WI38 (cell line): ENCODE data around the gene TSN.

Experiments used
- H3K4me3 ChIP-seq: 2 replicates; pipeline ENCODE4 v1.5.1; 2011; ENCODE audit warnings: low read depth, mild to moderate bottlenecking, control low read depth, low read length
- CTCF ChIP-seq: IDR thresholded peaks from 2 replicates; pipeline ENCODE4 v1.5.1; 2012; ENCODE audit warnings: low read depth, mild to moderate bottlenecking, control low read depth, low read length

Gene TSN

GRCh38 chr2:121754851-121755236 is 607 bp upstream of the TSN start:
- H3K4me3 ChIP-seq, result peak overlapping the region; percentile 100
- no peak for TF ChIP-seq CTCF

- no peak for TF ChIP-seq CTCF
- H3K4me3 ChIP-seq, result no peak overlapping the region
Measured at GRCh38 chr2:121764681-121765228, 9.3 kb downstream of the TSN start.

- H3K4me3 ChIP-seq, result no peak overlapping the region
- no peak for TF ChIP-seq CTCF
Measured at GRCh38 chr2:121766624-121767023, 11.2 kb downstream of the TSN start.

DNA sequence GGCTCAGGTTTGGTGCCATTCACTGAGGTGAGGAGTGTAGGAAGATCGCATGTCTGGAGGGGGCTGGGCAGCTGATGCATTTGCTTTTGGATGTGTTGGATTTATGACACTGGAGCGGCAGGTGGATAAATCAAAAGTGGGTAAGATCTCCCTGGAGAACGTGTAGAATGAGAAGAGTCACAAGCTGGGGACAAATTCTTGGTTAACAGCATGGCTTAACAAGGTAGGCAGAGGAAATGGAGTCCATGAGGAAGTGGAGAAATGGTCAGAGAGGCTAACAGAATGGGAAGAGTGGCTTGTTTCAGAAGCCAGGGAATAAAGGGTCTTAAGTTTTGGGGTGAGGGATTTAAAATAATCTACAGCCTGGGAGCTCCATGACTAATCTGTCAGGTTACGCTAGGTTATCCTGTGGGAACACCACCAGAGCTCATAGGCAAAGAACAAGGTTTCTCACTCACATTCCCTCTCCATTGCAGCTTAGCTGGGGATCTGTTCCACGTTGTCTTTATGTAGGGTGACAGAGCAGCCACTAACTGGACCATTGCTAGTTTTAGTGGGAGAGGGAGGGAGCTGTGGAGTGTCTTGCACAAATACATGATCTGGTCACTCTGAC is 12.8 kb downstream of the TSN start:
- H3K4me3 ChIP-seq, result no peak overlapping the region
- no peak for TF ChIP-seq CTCF

GRCh38 chr2:121771976-121772742 is 16.7 kb downstream of the TSN start:
- TF ChIP-seq CTCF, result no peak
- no peak overlapping the region for H3K4me3 ChIP-seq

DNA sequence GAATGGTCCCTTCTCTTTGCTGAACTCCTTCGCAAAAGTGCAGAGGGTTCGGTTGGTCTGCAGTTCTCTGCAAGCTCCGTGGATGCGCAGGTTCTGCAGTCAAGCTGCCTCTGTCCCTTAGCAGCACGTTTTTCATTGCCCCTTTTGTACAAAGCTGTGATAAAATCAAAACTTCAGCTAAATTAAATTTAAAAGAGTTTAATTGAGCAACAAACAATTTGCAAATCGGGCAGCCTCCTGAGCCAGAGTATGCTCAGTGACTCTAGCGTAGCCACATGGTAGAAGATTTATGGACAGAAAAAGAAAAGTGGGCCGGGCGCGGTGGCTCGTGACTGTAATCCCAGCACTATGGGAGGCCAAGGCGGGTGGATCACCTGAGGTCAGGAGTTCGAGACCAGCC is 18.8 kb downstream of the TSN start:
- H3K4me3 ChIP-seq, result no peak overlapping the region
- TF ChIP-seq CTCF, result no peak

- TF ChIP-seq CTCF, result no peak
Measured at GRCh38 chr2:121776361-121776760, 20.9 kb downstream of the TSN start.

More at GRCh38 chr2:121776361-121776760, 20.9 kb downstream of the TSN start:
- no peak overlapping the region for H3K4me3 ChIP-seq
